Prostate gland (tissue), 2 donors: ENCODE data around the gene ZBTB2.

ENCODE experiments used
- POLR2A ChIP-seq: fragments of 450-650 bp; IDR thresholded peaks from one replicate; pipeline ENCODE4 v1.6.1; 2016; ENCODE audit warnings: antibody characterized with exemption, mild to moderate bottlenecking
- POLR2AphosphoS5 ChIP-seq: sonication (generic); formaldehyde crosslinking; IDR thresholded peaks from one replicate; pipeline ENCODE4 v1.6.1; 2017; ENCODE audit warnings: antibody characterized with exemption
- TF ChIP-seq, protein P1 (sequence below), 4 experiments: fragments of 200-600 bp in 2 of 4; fragments of 450-650 bp in 2 of 4; sonication (generic) in 2 of 4; IDR thresholded peaks; 1 replicate in 3 of 4; 2 replicates in 1 of 4; pipeline ENCODE4 v1.5.1; 2016 to 2019; ENCODE audit warnings: antibody characterized with exemption in 4 of 4, mild to moderate bottlenecking in 2 of 4, moderate library complexity in 2 of 4

DNA sequence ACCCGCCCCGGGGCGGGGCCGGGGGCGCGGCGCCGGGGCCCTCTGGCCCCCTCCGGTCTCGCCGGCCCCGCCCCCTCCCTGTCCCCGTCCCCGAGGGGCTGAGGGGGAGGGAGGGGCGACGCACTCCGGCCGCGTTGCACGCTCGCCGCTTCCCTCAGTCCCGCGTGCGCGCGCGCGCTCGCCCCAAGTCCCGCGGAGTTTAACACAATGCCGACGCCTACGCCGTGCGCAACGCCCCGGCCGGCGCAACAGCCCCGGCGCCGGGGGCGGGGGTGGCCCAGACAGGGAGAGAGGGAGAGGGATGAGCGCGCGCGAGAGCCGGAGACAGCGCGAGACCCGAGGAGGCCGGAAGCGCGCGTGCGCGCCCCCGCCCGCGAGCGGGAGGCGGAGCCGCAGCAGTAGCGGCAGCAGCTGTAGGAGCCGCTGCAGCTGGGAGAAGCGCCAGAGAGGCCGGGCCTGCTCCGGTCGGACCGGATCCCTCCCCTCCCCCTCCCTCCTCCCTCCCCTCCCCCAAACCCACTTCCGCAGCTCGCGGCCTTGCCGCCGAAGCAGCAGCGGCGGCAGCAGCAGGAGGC is 996 bp downstream of the ZBTB2 start:
- TF ChIP-seq, protein P1, sequence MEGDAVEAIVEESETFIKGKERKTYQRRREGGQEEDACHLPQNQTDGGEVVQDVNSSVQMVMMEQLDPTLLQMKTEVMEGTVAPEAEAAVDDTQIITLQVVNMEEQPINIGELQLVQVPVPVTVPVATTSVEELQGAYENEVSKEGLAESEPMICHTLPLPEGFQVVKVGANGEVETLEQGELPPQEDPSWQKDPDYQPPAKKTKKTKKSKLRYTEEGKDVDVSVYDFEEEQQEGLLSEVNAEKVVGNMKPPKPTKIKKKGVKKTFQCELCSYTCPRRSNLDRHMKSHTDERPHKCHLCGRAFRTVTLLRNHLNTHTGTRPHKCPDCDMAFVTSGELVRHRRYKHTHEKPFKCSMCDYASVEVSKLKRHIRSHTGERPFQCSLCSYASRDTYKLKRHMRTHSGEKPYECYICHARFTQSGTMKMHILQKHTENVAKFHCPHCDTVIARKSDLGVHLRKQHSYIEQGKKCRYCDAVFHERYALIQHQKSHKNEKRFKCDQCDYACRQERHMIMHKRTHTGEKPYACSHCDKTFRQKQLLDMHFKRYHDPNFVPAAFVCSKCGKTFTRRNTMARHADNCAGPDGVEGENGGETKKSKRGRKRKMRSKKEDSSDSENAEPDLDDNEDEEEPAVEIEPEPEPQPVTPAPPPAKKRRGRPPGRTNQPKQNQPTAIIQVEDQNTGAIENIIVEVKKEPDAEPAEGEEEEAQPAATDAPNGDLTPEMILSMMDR (IDR thresholded peaks at IDR 0.05) = peak in 1 of 4 experiments; percentile 4
- TF ChIP-seq POLR2AphosphoS5 = peak; percentile 71
- TF ChIP-seq POLR2A = peak; percentile 76
